AG04450 (cell line): ENCODE results near the gene DNASE2. TPM values are rescaled to one million over a fixed set of nuclear protein-coding genes. Genes with fewer than 3 reads are reported as not detected.

ENCODE experiments used
- CTCF ChIA-PET: fragments of 300-600, 350-600 bp; formaldehyde crosslinking; extraction: SDS; loops from one replicate; lab custom pipeline; 2022; ENCODE audit warnings: antibody characterized with exemption, inconsistent platforms; lab: Charles Lee
- POLR2A ChIA-PET: fragments of 350-600 bp; formaldehyde crosslinking; extraction: SDS; loops from one replicate; lab custom pipeline; 2021; ENCODE audit warnings: antibody characterized with exemption, inconsistent platforms; lab: Yijun Ruan, JAX
- DNase-seq: peaks from one replicate; pipeline ENCODE4 v3.0.0-alpha.2; 2011; ENCODE audit warnings: low read depth, low spot score
- H3K27ac ChIP-seq: one replicate; pipeline ENCODE4 v1.5.1; 2012; ENCODE audit warnings: low read depth, low read length, control low read depth
- H3K27me3 ChIP-seq: one replicate; pipeline ENCODE4 v1.6.0; 2012; ENCODE audit warnings: low read length; ENCODE audit not compliant: control insufficient read depth, insufficient read depth
- H3K4me3 ChIP-seq: 2 replicates; pipeline ENCODE4 v1.5.1; 2011; ENCODE audit warnings: mild to moderate bottlenecking, low read depth, low read length, control low read depth
- H3K9me3 ChIP-seq: 2 replicates; pipeline ENCODE4 v1.5.1; 2012; ENCODE audit warnings: low read length; ENCODE audit not compliant: control insufficient read depth, insufficient read depth
- polyA plus RNA-seq: library from polyadenylated mRNA; depleted of rRNA; stranded (reverse); fragments of >200 nt; gene quantifications from 2 replicates; pipeline ENCODE4 v1.2.3, GENCODE V29; 2011
- TF ChIP-seq, protein P1 (sequence below): IDR thresholded peaks from 2 replicates; pipeline ENCODE4 v1.5.1; 2011; ENCODE audit warnings: low read depth, low read length, control low read depth, inconsistent platforms

Gene DNASE2
- polyA plus RNA-seq, 1 experiment, result 28.9 TPM

DNA sequence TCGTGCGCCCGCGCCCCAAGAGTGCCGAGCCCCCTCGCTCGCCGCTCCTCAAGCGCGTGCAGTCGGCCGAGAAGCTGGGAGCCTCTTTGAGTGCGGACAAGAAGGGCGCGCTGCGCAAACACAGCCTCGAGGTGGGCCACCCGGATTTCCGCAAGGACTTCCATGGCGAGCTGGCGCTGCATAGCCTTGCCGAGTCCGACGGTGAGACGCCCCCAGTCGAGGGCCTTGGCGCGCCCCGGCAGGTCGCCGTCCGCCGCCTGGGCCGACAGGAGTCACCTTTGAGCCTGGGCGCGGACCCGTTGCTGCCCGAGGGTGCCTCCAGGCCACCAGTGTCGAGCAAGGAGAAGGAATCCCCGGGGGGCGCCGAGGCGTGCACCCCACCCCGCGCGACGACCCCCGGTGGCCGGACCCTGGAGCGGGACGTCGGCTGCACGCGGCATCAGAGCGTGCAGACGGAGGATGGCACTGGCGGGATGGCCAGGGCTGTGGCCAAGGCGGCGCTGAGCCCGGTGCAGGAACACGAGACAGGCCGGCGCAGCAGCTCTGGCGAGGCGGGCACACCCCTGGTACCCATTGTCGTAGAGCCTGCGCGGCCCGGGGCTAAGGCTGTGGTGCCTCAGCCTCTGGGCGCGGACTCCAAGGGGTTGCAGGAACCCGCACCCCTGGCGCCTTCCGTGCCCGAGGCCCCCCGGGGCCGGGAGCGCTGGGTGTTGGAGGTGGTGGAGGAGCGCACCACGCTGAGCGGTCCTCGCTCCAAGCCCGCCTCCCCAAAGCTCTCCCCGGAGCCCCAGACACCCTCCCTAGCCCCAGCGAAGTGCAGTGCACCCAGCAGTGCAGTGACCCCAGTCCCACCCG is 7.1 kb downstream of the DNASE2 start:
- no peak overlapping the region for H3K27ac ChIP-seq
- H3K9me3 ChIP-seq, result peaks cover 20% of the 10 kb centered on the region
- DNase-seq, result no peak
- TF ChIP-seq, protein P1, sequence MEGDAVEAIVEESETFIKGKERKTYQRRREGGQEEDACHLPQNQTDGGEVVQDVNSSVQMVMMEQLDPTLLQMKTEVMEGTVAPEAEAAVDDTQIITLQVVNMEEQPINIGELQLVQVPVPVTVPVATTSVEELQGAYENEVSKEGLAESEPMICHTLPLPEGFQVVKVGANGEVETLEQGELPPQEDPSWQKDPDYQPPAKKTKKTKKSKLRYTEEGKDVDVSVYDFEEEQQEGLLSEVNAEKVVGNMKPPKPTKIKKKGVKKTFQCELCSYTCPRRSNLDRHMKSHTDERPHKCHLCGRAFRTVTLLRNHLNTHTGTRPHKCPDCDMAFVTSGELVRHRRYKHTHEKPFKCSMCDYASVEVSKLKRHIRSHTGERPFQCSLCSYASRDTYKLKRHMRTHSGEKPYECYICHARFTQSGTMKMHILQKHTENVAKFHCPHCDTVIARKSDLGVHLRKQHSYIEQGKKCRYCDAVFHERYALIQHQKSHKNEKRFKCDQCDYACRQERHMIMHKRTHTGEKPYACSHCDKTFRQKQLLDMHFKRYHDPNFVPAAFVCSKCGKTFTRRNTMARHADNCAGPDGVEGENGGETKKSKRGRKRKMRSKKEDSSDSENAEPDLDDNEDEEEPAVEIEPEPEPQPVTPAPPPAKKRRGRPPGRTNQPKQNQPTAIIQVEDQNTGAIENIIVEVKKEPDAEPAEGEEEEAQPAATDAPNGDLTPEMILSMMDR, result no peak
- CTCF ChIA-PET, result interaction anchor here (0.6 to 1.0 kb wide), 2 partner anchors 109 to 910 kb away, joined by 3 read pairs; no protein-coding TSS in a partner anchor
- no peaks in the 10 kb centered on the region for H3K27me3 ChIP-seq
- POLR2A ChIA-PET, result no interaction called here
- H3K4me3 ChIP-seq, result no peak overlapping the region

DNA sequence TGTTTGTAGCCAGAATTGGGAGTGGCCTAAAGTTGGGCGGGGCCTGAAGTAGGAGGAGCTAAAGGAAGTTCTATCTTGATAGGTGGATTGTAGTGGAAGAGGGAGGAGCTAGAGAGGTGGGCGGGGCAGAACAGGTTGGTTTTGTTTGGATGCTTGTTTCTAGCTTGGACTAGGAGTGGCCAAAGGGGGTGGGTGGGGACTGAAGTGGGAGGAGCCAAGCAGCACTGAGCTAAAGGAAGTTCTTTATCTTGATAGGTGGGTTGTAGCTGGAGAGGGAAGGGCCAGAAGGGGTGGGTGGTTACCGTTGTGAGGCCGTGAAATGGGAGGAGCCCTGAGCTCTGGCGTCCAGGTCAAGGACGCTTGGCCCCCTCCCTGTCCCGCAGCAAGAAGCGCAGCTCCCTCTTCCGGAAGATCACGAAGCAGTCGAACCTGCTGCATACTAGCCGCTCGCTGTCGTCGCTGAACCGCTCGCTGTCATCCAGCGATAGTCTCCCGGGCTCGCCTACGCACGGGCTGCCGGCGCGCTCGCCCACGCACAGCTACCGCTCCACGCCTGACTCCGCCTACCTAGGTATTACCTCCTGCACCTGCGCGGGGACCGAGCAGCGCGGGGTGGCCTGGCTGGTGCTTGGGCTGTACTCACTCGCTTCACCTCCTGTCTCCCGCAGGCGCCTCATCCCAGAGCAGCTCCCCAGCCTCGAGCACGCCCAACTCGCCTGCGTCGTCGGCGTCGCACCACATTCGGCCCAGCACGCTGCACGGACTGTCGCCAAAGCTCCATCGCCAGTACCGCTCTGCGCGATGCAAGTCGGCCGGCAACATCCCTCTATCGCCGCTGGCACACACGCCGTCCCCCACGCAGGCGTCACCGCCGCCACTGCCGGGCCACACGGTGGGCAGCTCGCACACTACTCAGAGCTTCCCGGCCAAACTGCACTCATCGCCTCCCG is 8.0 kb downstream of the DNASE2 start:
- H3K27ac ChIP-seq, result no peak overlapping the region
- POLR2A ChIA-PET, result interaction anchor here (0.7 kb wide), 1 partner anchor 710 kb away, joined by 3 read pairs; no protein-coding TSS in a partner anchor
- no peaks in the 10 kb centered on the region for H3K27me3 ChIP-seq
- CTCF ChIA-PET, result interaction anchor here (1.0 to 2.0 kb wide), 2 partner anchors 26 to 814 kb away, joined by 3 to 13 read pairs; no protein-coding TSS in a partner anchor
- peaks cover 20% of the 10 kb centered on the region for H3K9me3 ChIP-seq
- DNase-seq, result no peak
- TF ChIP-seq, protein P1, result no peak
- no peak overlapping the region for H3K4me3 ChIP-seq

DNA sequence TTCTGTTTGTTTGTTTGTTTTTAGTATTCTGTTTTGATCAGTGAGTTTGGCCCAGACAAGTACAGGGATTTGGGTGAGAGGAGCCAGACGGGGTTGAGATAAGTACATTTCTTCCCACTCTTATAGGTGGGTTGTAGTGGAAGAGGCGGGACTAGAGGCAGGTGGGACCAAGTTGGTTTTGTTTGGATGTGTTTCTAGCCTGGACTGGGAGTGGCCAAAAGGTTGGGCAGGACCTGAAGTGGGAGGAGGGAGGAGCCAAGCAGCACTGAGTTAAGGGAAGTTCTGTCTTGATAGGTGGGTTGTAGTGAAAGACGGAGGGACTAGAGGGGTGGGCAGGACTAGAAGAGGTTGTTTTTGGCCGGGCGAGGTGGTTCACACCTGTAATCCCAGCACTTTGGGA is 9.0 kb downstream of the DNASE2 start:
- H3K27me3 ChIP-seq, result no peaks in the 10 kb centered on the region
- no peak overlapping the region for H3K4me3 ChIP-seq
- CTCF ChIA-PET, result interaction anchor here (2.0 kb wide), 1 partner anchor 25 kb away, joined by 13 read pairs; no protein-coding TSS in a partner anchor
- H3K27ac ChIP-seq, result no peak overlapping the region
- TF ChIP-seq, protein P1, result no peak
- no peak for DNase-seq
- peaks cover 20% of the 10 kb centered on the region for H3K9me3 ChIP-seq
- POLR2A ChIA-PET, result no interaction called here

DNA sequence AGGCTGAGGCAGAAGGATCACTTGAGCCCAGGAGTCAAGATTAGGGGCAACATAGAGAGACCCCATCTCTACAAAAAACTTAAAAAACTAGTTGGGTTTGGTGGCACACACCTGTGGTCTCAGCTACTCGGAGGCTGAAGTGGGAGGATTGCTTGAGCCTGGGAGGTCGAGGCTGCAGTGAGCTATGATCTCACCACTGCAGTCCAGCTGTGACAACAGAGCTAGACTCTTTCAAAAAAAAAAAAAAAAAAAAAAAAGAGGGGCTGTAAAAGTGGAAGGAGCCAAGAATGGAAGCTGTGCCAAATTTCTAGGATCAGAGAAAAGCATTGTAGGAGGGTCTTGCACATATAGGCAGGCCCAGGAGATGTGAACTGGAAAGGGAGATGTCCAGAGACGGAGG is 9.6 kb downstream of the DNASE2 start:
- POLR2A ChIA-PET, result interaction anchor here (0.6 kb wide), 2 partner anchors 83 to 150 kb away, joined by 3 to 4 read pairs; no protein-coding TSS in a partner anchor
- no peak for DNase-seq
- H3K9me3 ChIP-seq, result peaks cover 20% of the 10 kb centered on the region
- H3K4me3 ChIP-seq, result no peak overlapping the region
- H3K27ac ChIP-seq, result no peak overlapping the region
- CTCF ChIA-PET, result interaction anchor here (2.0 kb wide), 1 partner anchor 24 kb away, joined by 13 read pairs; no protein-coding TSS in a partner anchor
- no peaks in the 10 kb centered on the region for H3K27me3 ChIP-seq
- TF ChIP-seq, protein P1, result no peak
